HepG2 (cell line): Measurements from ENCODE around the gene ASIC2. TPM values are rescaled to one million over a fixed set of nuclear protein-coding genes. Genes with fewer than 3 reads are reported as not detected.

Experiments used
- ATAC-seq: fragments of 200-7000 bp; cut with Tn5 transposase; 3 replicates; pipeline ENCODE4 v1.9.1; 2020; ENCODE audit warnings: mild to moderate bottlenecking, moderate library complexity
- BruUV-seq: library from RNA; stranded (reverse); fragments of 400-500 nt; replicated peaks from 2 replicates; lab custom pipeline; 2021; lab: Mats Ljungman, UMichigan
- CTCF ChIA-PET: fragments of 300-600 bp; formaldehyde crosslinking; extraction: SDS; loops from one replicate; lab custom pipeline; 2021; ENCODE audit warnings: low total read pairs, inconsistent platforms, low intra/inter-chr PET ratio; lab: Yijun Ruan, JAX
- POLR2A ChIA-PET: fragments of 350-600 bp; sonication (Branson Sonifier 250); formaldehyde crosslinking; loops from one replicate; lab custom pipeline; 2020; ENCODE audit warnings: antibody characterized with exemption, inconsistent platforms; lab: Yijun Ruan, JAX
- DNase-seq: peaks from one replicate; pipeline ENCODE4 v3.0.0-alpha.2; 2015; ENCODE audit warnings: low spot score
- FAIRE-seq: peaks from 3 replicates; lab custom pipeline; 2011; peaks lifted over from hg19 to GRCh38; lab: Jason Lieb, UNC
- H2AFZ ChIP-seq: one replicate; pipeline ENCODE4 v1.6.1; 2011; ENCODE audit warnings: low read length, inconsistent platforms
- H3K27ac ChIP-seq: fragments of 300-600 bp; 3 replicates; pipeline ENCODE4 v1.8.0; 2011; ENCODE audit warnings: mixed run types, mild to moderate bottlenecking, mixed read lengths, low read length, inconsistent platforms; ENCODE audit not compliant: insufficient read depth; ENCODE audit errors: extremely low read length
- H3K27me3 ChIP-seq, 2 experiments: fragments of 200-600 bp in 1 of 2; 2 replicates in 1 of 2; 3 replicates in 1 of 2; pipeline versions ENCODE4 v1.6.0 to v1.8.0; 2011; ENCODE audit warnings: low read length in 2 of 2, mild to moderate bottlenecking in 2 of 2, moderate library complexity in 2 of 2, inconsistent platforms in 1 of 2; ENCODE audit not compliant: insufficient read depth in 2 of 2, control insufficient read depth in 1 of 2
- H3K36me3 ChIP-seq, 2 experiments: fragments of 200-600 bp in 1 of 2; replicated peaks in 1 of 2; 2 replicates in 1 of 2; 3 replicates in 1 of 2; pipeline versions ENCODE4 v1.5.1 to v1.8.0; 2011; ENCODE audit warnings: low read length in 2 of 2, inconsistent platforms in 1 of 2; ENCODE audit not compliant: insufficient read depth in 2 of 2, control insufficient read depth in 1 of 2
- H3K4me1 ChIP-seq: 2 replicates; pipeline ENCODE4 v1.5.1; 2012; ENCODE audit warnings: low read length, inconsistent platforms; ENCODE audit not compliant: insufficient read depth
- H3K4me2 ChIP-seq: 2 replicates; pipeline ENCODE4 v1.6.0; 2011; ENCODE audit warnings: low read depth, low read length, inconsistent platforms
- H3K4me3 ChIP-seq, 3 experiments: fragments of 200-600 bp in 1 of 3; sonication (generic), shearing (Covaris generic) in 1 of 3; replicated peaks in 1 of 3; 2 replicates each; pipeline ENCODE4 v1.5.1; 2011 to 2016; ENCODE audit warnings: low read length in 3 of 3, inconsistent platforms in 2 of 3, low read depth in 2 of 3, mild to moderate bottlenecking in 2 of 3, control low read depth in 1 of 3, mixed read lengths in 1 of 3; ENCODE audit not compliant: insufficient read depth in 1 of 3
- H3K79me2 ChIP-seq: one replicate; pipeline ENCODE4 v1.6.1; 2011; ENCODE audit warnings: low read length, inconsistent platforms; ENCODE audit not compliant: insufficient read depth
- H3K9ac ChIP-seq: 2 replicates; pipeline ENCODE4 v1.6.0; 2011; ENCODE audit warnings: mild to moderate bottlenecking, low read depth, low read length, inconsistent platforms; ENCODE audit not compliant: insufficient read depth
- H3K9me3 ChIP-seq: 2 replicates; pipeline ENCODE4 v1.5.1; 2012; ENCODE audit warnings: mild to moderate bottlenecking, low read length
- H4K20me1 ChIP-seq: 2 replicates; pipeline ENCODE4 v1.6.0; 2011; ENCODE audit warnings: inconsistent platforms, mild to moderate bottlenecking, low read length, moderate library complexity; ENCODE audit not compliant: insufficient read depth
- BRCA1 ChIP-seq: sonication (generic); formaldehyde crosslinking; IDR thresholded peaks from 2 replicates; pipeline ENCODE4 v1.4.0; 2020; ENCODE audit warnings: missing genetic modification reagents
- JUN ChIP-seq: sonication (generic); formaldehyde crosslinking; IDR thresholded peaks from 2 replicates; pipeline ENCODE4 v1.4.0; 2020; ENCODE audit warnings: mild to moderate bottlenecking, missing genetic modification reagents
- MAF1 ChIP-seq: sonication (generic); formaldehyde crosslinking; IDR thresholded peaks from 2 replicates; pipeline ENCODE4 v1.5.0; 2020; ENCODE audit warnings: missing genetic modification reagents, borderline replicate concordance
- NCOA1 ChIP-seq: sonication (generic); formaldehyde crosslinking; IDR thresholded peaks from 2 replicates; pipeline ENCODE4 v1.9.0; 2021; ENCODE audit warnings: missing genetic modification reagents
- NR2F2 ChIP-seq: IDR thresholded peaks from 2 replicates; pipeline ENCODE4 v1.6.1; 2012; ENCODE audit warnings: low read depth, inconsistent platforms, borderline replicate concordance
- POLR2AphosphoS5 ChIP-seq: IDR thresholded peaks from 2 replicates; pipeline ENCODE4 v1.6.1; 2012; ENCODE audit warnings: low read depth, low read length
- RBAK ChIP-seq: sonication (generic); formaldehyde crosslinking; IDR thresholded peaks from 2 replicates; pipeline ENCODE4 v1.5.1; 2020; ENCODE audit warnings: mild to moderate bottlenecking, missing genetic modification reagents
- SPEN ChIP-seq: sonication (generic); formaldehyde crosslinking; IDR thresholded peaks from 2 replicates; pipeline ENCODE4 v1.5.1; 2020; ENCODE audit warnings: low read depth, mild to moderate bottlenecking, missing genetic modification reagents
- WGBS: methylation state at CpG from one replicate; pipeline ENCODE4 v1.1.6; 2017; ENCODE audit warnings: low lambda C conversion rate; 5-methylcytosine and 5-hydroxymethylcytosine counted together
- in situ Hi-C: cut with HindIII; loops from 2 replicates; pipeline ENCODE4 v1.10.0; 2017; ENCODE audit warnings: low pct_unique_long_range_greater_than_20kb; ENCODE audit not compliant: extremely low pct_ligation_motif_present
- intact Hi-C: fragments of 100-400 bp; cut with micrococcal nuclease; formaldehyde crosslinking; loops from one replicate; pipeline ENCODE4 v1.10.0; 2022; ENCODE audit not compliant: unreplicated experiment
- polyA plus RNA-seq, 8 experiments: library from polyadenylated mRNA; depleted of rRNA in 3 of 8; stranded (reverse) in 7 of 8; unstranded in 1 of 8; fragments of >200 nt; fragmentation: Illumina TruSeq in 4 of 8; extraction: Trizol in 4 of 8; gene quantifications; 2 replicates each; pipeline versions ENCODE4 v1.2.1 to v1.2.3, GENCODE V29; 2011 to 2016; ENCODE audit warnings: low read depth in 4 of 8, missing spikeins in 1 of 8, mixed read lengths in 1 of 8; ENCODE audit not compliant: insufficient read depth in 1 of 8
- total RNA-seq, 5 experiments: library from RNA; depleted of rRNA; stranded (reverse); fragments of >200 nt; fragmentation: Illumina TruSeq; extraction: Trizol; gene quantifications; 2 replicates each; pipeline ENCODE4 v1.2.3, GENCODE V29; 2016; ENCODE audit warnings: low read depth in 1 of 5
- TF ChIP-seq, protein P1 (sequence below): IDR thresholded peaks from 2 replicates; pipeline ENCODE4 v1.6.1; 2018; ENCODE audit warnings: missing genetic modification reagents
- TF ChIP-seq, protein P2 (sequence below): IDR thresholded peaks from 2 replicates; pipeline ENCODE4 v1.6.1; 2016; ENCODE audit warnings: low read depth, missing genetic modification reagents, missing compliant biosample characterization
- TF ChIP-seq, protein P3 (sequence below): sonication (generic); formaldehyde crosslinking; IDR thresholded peaks from 2 replicates; pipeline ENCODE4 v1.8.1; 2023; ENCODE audit warnings: mild to moderate bottlenecking, missing genetic modification reagents

The ASIC2 gene
- total and polyA plus RNA-seq, 2 of the 13 experiments (the other 11 are each of a cell fraction or from before 2014, with no cell fraction given) = not detected

DNA sequence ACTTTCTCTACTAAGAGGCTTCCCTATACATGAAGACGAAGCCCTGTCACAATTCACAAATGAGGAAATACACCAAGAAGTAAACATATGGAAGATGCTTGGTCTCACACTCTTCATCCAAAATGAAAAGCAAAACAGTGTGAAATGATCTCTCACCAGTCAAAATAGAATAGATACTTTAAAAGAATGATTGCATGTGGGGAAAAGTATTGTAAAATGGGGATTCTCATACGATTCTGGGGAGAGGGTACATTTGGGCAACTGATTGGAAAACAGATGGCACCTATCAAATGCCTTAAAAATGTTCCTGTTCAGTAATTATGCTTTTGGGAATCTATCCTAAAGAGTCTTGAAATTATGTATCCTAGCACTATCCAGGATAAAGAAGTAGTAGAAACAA is 78.1 kb downstream of the ASIC2 start:
- Histone ChIP-seq H3K9ac (no peak overlapping the region), H3K27ac (no peak overlapping the region), H3K4me1 (no peaks in the 10 kb centered on the region), H3K4me3 (no peak overlapping the region), H3K9me3 (no peaks in the 10 kb centered on the region), H2AFZ (no peak overlapping the region), H3K4me2 (no peak overlapping the region), H4K20me1 (no peaks in the 10 kb centered on the region), H3K79me2 (no peaks in the 10 kb centered on the region), H3K36me3 (no peaks in the 10 kb centered on the region), H3K27me3 (peaks cover 2 to 6% of the 10 kb centered on the region in 2 experiments; a peak in 4 of 5 replicates)
- in situ Hi-C loops (no loop called here), intact Hi-C loops (no loop called here)
- ChIA-PET CTCF (no interaction called here), POLR2A (no interaction called here)
- 0% methylated on average over 2 of the region's 2 CpGs for WGBS
- DNase-seq (no peak), ATAC-seq (no peak), FAIRE-seq (no peak)
- no TSS peak for BruUV-seq
- no peak for TF ChIP-seq NR2F2
- no peak for TF ChIP-seq POLR2AphosphoS5
- TF ChIP-seq NCOA1 (CRISPR knock-in tag) = no peak
- no peak for TF ChIP-seq SPEN (CRISPR knock-in tag)

DNA sequence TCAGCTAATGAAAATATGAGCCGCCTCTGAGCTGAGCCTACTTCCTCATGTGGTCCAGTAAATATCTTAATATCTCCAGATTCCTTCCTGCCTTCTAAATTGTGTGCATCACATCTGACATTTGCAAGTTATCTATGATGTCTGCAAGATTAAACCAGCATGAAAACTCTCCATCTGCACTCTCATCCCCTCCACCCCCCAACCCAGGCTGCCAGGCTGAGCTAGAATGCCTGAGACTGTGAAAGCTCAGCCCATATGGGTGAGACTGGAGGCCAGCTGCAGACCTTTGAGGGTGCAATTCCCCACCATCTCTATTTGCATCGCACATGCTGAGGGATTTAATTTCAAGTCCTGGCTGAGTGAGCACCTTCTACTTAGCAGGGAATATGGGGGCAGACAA is 82.8 kb downstream of the ASIC2 start:
- ChIA-PET CTCF (no interaction called here), POLR2A (no interaction called here)
- 2% methylated on average over 2 of the region's 2 CpGs for WGBS
- ATAC-seq (no peak), DNase-seq (no peak), FAIRE-seq (no peak)
- in situ Hi-C loops (no loop called here), intact Hi-C loops (no loop called here)
- H3K4me3 ChIP-seq = no peak overlapping the region
- no peaks in the 10 kb centered on the region for H4K20me1 ChIP-seq
- H3K27me3 ChIP-seq = peaks cover 0 to 1% of the 10 kb centered on the region in 2 experiments; a peak in 2 of 5 replicates
- no peaks in the 10 kb centered on the region for H3K9me3 ChIP-seq
- no peak overlapping the region for H3K9ac ChIP-seq
- H3K79me2 ChIP-seq = no peaks in the 10 kb centered on the region
- BruUV-seq = no TSS peak
- H3K27ac ChIP-seq = no peak overlapping the region
- H3K4me2 ChIP-seq = no peak overlapping the region
- H3K4me1 ChIP-seq = no peaks in the 10 kb centered on the region
- H2AFZ ChIP-seq = no peak overlapping the region
- no peaks in the 10 kb centered on the region for H3K36me3 ChIP-seq
- TF ChIP-seq, protein P1, sequence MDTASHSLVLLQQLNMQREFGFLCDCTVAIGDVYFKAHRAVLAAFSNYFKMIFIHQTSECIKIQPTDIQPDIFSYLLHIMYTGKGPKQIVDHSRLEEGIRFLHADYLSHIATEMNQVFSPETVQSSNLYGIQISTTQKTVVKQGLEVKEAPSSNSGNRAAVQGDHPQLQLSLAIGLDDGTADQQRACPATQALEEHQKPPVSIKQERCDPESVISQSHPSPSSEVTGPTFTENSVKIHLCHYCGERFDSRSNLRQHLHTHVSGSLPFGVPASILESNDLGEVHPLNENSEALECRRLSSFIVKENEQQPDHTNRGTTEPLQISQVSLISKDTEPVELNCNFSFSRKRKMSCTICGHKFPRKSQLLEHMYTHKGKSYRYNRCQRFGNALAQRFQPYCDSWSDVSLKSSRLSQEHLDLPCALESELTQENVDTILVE = no peak
- TF ChIP-seq, protein P2, sequence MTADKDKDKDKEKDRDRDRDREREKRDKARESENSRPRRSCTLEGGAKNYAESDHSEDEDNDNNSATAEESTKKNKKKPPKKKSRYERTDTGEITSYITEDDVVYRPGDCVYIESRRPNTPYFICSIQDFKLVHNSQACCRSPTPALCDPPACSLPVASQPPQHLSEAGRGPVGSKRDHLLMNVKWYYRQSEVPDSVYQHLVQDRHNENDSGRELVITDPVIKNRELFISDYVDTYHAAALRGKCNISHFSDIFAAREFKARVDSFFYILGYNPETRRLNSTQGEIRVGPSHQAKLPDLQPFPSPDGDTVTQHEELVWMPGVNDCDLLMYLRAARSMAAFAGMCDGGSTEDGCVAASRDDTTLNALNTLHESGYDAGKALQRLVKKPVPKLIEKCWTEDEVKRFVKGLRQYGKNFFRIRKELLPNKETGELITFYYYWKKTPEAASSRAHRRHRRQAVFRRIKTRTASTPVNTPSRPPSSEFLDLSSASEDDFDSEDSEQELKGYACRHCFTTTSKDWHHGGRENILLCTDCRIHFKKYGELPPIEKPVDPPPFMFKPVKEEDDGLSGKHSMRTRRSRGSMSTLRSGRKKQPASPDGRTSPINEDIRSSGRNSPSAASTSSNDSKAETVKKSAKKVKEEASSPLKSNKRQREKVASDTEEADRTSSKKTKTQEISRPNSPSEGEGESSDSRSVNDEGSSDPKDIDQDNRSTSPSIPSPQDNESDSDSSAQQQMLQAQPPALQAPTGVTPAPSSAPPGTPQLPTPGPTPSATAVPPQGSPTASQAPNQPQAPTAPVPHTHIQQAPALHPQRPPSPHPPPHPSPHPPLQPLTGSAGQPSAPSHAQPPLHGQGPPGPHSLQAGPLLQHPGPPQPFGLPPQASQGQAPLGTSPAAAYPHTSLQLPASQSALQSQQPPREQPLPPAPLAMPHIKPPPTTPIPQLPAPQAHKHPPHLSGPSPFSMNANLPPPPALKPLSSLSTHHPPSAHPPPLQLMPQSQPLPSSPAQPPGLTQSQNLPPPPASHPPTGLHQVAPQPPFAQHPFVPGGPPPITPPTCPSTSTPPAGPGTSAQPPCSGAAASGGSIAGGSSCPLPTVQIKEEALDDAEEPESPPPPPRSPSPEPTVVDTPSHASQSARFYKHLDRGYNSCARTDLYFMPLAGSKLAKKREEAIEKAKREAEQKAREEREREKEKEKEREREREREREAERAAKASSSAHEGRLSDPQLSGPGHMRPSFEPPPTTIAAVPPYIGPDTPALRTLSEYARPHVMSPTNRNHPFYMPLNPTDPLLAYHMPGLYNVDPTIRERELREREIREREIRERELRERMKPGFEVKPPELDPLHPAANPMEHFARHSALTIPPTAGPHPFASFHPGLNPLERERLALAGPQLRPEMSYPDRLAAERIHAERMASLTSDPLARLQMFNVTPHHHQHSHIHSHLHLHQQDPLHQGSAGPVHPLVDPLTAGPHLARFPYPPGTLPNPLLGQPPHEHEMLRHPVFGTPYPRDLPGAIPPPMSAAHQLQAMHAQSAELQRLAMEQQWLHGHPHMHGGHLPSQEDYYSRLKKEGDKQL (CRISPR knock-in tag) = no peak
- TF ChIP-seq, protein P3, sequence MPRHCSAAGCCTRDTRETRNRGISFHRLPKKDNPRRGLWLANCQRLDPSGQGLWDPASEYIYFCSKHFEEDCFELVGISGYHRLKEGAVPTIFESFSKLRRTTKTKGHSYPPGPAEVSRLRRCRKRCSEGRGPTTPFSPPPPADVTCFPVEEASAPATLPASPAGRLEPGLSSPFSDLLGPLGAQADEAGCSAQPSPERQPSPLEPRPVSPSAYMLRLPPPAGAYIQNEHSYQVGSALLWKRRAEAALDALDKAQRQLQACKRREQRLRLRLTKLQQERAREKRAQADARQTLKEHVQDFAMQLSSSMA (CRISPR knock-in tag) = no peak
- no peak for TF ChIP-seq MAF1 (CRISPR knock-in tag)
- TF ChIP-seq RBAK (CRISPR knock-in tag) = no peak
- TF ChIP-seq JUN = no peak
- TF ChIP-seq BRCA1 (CRISPR knock-in tag) = no peak
